Posterior cingulate gyrus (tissue), 11 donors: Measurements from ENCODE around the gene APOBEC3F.
"Not testable (repeated sequence)": the region's sequence is repeated elsewhere in the genome, so short reads cannot be mapped to it uniquely, and the experiment has no call there.

ENCODE experiments used
- DNase-seq, 10 donors: peaks; one replicate each; pipeline versions ENCODE4 v3.0.0 to v3.0.0-alpha.2; 2020 to 2021; ENCODE audit warnings: mixed read lengths in 3 of 10
- intact Hi-C: fragments of 100-400 bp; cut with DNase I; formaldehyde crosslinking; loops from one replicate; pipeline ENCODE4 v1.15.1; 2023

APOBEC3F gene

DNA sequence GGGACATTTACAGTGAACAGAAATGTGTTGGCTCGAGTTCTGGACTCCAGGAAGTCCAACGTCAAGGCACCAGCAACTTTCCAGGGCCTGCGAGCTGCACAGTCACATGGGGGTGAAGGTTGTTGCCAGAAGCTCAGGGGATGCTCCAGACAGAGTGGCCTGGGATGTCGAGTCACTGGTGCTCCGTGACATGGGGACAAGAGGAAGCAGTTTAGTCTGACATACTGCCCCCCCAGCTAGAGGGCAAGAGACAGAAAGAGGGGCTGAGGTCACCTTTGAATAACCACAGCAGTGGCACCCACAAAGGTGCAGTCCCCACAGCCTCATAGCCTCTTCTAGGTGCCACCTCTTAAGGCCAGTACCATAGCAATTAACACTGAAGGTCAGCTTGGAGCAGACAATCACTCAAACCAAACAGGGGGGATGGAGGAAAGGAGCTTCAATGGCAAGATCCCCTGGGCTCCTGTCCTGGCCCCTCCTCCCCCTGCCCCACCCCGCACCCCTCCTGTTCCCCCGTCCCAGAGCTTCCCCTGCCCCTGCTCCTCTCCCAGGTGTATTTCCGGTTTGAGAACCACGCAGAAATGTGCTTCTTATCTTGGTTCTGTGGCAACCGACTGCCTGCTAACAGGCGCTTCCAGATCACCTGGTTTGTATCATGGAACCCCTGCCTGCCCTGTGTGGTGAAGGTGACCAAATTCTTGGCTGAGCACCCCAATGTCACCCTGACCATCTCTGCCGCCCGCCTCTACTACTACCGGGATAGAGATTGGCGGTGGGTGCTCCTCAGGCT, 15.9 kb upstream of the APOBEC3F start:
- DNase-seq, result no peak
- intact Hi-C loops, result no loop called here

DNA sequence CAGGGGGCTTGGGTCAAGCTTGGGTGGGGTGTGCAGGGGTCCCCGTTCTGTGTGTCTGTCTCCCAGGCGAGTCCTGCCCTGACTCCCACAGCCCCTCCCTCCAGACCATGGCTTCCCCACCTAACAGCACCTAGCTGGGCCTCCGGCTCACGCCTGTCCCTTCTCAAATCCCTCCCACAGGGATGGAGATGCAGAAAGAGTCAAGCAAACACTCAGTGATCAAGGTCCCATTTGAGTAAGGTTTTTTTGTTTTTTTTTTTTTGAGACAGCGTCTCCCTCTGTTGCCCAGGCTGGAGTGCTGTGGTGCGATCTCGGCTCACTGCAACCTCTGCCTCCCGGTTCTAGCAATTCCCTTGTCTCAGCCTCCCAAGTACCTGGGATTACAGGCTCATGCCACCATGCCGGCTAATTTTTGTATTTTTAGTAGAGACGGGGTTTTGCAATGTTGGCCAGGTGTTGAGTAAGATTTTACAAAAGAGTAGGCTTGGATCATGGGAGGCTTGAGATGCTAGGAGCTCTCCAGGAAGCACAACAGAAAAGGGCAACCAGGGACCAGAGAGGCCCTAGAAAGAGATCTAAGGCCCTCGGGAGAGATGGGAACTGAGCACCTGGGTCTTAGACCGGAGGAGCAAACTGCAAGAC, 14.0 kb upstream of the APOBEC3F start:
- DNase-seq, result no peak
- intact Hi-C loops, result no loop called here

DNA sequence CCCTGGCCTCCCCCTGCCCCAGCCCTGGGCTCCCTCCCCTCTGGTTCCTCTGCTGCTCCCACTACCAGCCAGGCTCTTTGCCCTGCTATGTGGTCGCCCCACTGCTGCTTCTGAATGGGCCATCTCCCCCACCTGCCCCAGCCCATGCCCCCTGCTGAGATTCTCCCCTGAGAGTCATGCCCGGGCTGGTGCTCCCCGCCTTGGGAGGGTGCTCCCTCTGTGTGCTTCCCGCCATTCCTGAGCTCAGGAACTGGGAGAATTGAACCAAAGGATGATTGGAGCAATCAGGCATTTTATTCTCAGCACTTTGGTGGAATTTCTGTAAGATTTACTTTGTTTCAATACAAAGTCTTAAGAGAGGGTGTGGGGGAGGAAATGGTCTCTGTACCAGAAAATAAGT, 12.9 kb upstream of the APOBEC3F start:
- intact Hi-C loops, result no loop called here
- peak in 1 of 10 donors; percentile 34 for DNase-seq

DNA sequence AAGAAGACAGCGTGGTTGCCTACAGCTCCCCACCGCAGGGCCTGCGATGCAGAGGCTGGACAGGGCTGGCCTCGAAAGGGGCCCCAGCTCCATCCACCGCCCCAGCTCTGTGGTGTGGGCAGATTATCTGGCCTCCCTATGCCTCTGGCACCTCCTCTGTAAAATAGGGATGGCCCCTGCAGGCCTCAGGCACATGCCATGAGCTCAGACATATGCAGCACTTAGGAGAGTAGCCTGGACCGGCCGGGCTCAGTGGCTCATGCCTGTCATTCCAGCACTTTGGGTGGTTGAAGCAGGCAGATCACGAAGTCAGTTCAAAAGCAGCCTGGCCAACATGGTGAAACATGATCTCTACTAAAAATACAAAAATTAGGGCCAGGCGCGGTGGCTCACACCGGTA, 12.4 kb upstream of the APOBEC3F start:
- intact Hi-C loops, result no loop called here
- no peak for DNase-seq

DNA sequence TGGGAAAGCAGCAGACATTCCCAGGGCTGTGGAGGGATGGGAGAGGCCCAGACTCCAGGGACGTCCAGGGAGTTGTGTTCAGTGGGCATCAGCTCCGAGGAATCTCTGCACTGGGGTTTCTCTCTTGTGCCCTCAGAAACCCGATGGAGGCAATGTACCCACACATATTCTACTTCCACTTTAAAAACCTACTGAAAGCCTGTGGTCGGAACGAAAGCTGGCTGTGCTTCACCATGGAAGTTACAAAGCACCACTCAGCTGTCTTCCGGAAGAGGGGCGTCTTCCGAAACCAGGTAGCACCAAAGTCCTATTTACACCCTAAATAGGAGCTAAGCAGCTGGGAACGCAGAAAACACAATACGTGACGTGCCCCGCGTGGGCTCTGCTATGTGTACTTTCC, 11.4 kb upstream of the APOBEC3F start:
- intact Hi-C loops, result no loop called here
- DNase-seq, result no peak

GRCh38 chr22:39030705-39031104, 10.0 kb upstream of the APOBEC3F start:
- peak in 1 of 10 donors; percentile 66 for DNase-seq
- intact Hi-C loops, result no loop called here

- intact Hi-C loops, result not testable (repeated sequence)
- peak in 1 of 10 donors; percentile 63 for DNase-seq
Observed at GRCh38 chr22:39031434-39032295, 9.0 kb upstream of the APOBEC3F start.

DNA sequence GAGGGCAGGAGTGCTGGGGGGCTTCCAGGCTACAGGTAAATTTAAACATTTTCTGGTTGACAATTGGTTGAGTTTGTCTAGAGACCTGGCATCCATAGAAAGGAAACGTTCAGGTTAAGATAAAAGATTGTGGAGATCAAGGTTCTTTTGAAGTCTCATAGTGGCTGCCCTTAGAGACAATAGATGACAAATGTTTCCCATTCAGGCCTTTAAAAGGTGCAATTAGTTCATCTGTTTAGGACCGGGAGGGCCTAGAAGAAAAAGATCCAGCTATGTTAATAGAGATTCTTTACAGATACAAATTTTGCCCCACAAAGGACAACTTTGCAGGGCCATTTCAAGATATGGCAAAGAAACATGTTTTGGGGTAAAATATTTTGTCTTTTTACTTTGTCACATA, 3.6 kb upstream of the APOBEC3F start:
- DNase-seq, intact Hi-C loops: not testable (repeated sequence)

- peak in 1 of 10 donors; percentile 37 for DNase-seq
- intact Hi-C loops, result no loop called here
Observed at GRCh38 chr22:39039306-39040126, 1.1 kb upstream of the APOBEC3F start.

DNA sequence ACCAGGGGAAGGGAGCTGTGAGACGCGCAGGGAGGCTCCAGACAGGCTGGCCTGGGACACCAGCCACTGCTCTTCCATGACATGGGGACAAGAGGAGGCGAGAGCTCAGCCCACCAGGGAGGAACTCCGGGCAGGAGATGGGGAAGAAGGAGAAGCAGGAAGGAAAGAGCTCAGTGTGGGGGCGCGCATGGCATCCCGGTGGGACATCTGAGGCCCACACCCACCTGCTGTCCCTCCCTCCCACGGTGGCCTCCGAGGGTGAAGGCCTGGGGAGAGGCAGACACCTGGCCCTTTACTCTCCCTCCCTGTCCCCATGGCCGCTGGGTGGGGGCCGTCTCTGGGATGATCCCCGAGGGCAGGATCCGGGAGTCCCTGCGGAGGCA, 518 bp upstream of the APOBEC3F start:
- peak in 1 of 10 donors; percentile 16 for DNase-seq
- intact Hi-C loops, result not testable (repeated sequence)

DNA sequence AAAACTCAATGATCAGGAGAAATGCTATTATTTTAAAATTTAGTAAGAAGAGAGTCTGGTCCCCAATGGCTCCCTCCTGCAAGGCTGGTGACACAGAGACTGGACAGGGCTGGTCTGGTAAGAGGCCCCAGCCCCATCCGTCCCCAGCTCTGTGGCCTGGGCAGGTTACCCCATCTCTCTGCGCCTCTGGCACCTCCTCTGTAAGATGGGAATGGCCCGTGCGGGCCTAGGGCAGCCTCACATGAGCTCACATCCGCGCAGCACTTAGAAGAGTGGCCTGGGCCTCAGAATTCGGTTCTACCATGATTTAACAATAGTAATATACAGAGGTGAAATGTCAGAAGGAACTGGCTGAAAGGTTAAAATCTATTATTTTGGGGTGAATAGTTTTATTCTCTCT, 1.2 kb downstream of the APOBEC3F start:
- intact Hi-C loops, result no loop called here
- peak in 1 of 10 donors; percentile 52 for DNase-seq

DNA sequence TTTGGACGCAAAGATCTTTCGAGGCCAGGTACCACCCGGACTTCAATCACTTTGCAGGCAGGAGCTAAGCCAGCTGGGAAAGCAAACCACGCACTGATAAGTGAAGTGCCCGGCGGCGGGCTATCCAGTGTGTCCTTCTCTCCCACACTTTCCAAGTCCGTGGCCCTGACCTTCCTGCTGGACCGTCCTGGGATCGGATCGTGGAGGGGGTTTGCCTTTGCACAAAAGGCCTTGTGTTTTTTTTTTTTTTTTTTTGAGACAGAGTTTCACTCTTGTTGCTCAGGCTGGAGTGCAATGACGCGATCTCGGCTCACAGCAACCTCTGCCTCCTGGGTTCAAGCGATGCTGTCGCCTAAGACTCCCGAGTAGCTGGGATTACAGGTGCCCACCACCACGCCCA, 2.4 kb downstream of the APOBEC3F start:
- intact Hi-C loops, result not testable (repeated sequence)
- peak in 1 of 10 donors; percentile 42 for DNase-seq

DNA sequence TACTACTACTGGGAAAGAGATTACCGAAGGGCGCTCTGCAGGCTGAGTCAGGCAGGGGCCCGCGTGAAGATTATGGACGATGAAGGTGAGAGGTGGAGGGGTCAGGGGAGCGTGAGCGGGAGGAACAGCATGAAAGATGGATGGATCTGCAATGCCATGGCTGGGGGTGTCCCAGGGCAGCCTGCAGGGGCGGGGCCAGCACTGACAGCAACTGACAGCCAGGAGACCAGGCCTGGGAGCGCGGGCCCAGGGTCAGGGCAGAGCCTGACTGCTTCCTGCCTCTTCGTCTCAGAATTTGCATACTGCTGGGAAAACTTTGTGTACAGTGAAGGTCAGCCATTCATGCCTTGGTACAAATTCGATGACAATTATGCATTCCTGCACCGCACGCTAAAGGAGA, 4.5 kb downstream of the APOBEC3F start:
- DNase-seq, result peak in 1 of 10 donors; percentile 35
- intact Hi-C loops, result not testable (repeated sequence)

DNA sequence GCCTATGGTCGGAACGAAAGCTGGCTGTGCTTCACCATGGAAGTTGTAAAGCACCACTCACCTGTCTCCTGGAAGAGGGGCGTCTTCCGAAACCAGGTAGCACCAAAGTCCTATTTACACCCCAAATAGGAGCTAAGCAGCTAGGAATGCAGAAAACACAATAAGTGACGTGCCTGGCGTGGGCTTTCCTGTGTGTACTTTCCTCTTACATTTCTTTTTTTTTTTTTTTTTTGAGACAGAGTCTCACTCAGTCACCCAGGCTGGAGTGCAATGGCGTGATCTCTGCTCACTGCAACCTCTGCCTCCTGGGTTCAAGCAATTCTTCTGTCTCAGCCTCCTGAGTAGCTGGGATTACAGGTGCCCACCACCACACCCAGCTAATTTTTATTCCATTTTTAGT, 8.8 kb downstream of the APOBEC3F start:
- peak in 1 of 10 donors; percentile 12 for DNase-seq
- intact Hi-C loops, result not testable (repeated sequence)

DNA sequence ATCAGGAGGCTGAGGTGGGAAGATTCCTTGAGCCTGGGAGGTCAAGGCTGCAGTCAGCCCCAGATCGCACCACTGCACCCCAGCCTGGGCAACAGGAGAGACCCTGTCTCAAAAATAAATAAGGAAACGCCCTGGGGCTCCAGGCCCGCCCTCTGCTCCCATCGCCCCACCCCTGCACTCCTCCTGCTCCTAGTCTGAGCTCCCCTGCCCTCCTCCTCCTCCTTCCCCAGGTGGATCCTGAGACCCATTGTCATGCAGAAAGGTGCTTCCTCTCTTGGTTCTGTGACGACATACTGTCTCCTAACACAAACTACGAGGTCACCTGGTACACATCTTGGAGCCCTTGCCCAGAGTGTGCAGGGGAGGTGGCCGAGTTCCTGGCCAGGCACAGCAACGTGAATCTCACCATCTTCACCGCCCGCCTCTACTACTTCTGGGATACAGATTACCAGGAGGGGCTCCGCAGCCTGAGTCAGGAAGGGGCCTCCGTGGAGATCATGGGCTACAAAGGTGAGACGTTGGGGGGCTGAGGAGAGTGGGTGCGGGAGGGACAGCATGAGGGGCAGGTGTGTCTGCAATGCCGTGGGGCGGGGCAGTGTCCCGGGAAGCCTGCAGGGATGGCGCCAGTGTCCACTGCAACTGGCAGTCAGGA, 11.3 kb downstream of the APOBEC3F start:
- peak in 1 of 10 donors; percentile 48 for DNase-seq
- intact Hi-C loops, result not testable (repeated sequence)

GRCh38 chr22:39055658-39056057, 15.0 kb downstream of the APOBEC3F start:
- intact Hi-C loops, result no loop called here

DNA sequence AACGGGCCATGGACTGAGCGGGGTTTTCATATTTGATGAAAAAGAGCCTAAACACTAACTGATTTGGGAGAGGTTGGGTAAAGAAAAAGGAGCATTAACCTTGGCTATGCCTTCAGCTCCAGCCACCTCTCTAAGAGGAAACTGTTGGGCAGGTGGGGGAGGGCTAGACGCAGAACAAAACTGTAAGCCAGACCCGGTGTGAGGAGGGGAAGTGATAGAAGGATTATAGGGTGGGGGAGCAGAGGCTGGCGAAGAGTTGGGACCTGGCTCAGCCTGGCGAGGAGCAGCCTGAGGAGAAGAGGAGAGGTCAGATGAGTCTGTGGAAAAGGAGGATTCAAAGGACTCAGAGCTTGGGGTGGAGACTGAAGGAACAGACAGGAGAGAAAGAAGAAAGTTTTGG, 20.6 kb downstream of the APOBEC3F start:
- intact Hi-C loops, result not testable (repeated sequence)
- peak in 1 of 10 donors; percentile 17 for DNase-seq

More at GRCh38 chr22:39055658-39056057, 15.0 kb downstream of the APOBEC3F start:
- DNase-seq, result peak in 1 of 10 donors; percentile 7

GRCh38 chr22:39061951-39062350, 21.3 kb downstream of the APOBEC3F start:
- DNase-seq, result peak in 1 of 10 donors; percentile 29
- intact Hi-C loops, result not testable (repeated sequence)

DNA sequence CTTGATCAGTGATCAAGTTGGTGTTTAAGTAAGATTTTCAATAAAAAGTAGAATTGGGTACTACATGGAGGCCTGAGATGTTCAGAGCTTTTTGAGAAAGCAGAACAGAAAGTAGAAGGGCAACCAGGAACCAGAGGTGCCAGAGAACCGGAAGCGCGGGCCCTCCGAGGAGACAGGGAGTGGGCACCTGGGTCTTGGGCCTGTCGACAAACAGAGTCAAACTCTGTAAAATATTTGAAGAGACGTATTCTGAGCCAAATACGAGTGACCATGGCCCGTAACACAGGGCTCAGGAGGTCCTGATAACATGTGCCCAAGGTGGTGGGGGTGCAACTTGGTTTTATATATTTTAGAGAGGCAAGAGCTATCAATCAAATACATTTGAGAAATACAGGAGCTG, 23.2 kb downstream of the APOBEC3F start:
- DNase-seq, result peak in 1 of 10 donors; percentile 18
- intact Hi-C loops, result not testable (repeated sequence)
